Inflammatory macrophage (primary cell): ENCODE measurements around the gene VSTM4.

Source experiments
- DNase-seq, 2 donors: peaks; one replicate each; pipeline ENCODE4 v3.0.0-alpha.2; 2020 to 2022

Gene VSTM4

DNA sequence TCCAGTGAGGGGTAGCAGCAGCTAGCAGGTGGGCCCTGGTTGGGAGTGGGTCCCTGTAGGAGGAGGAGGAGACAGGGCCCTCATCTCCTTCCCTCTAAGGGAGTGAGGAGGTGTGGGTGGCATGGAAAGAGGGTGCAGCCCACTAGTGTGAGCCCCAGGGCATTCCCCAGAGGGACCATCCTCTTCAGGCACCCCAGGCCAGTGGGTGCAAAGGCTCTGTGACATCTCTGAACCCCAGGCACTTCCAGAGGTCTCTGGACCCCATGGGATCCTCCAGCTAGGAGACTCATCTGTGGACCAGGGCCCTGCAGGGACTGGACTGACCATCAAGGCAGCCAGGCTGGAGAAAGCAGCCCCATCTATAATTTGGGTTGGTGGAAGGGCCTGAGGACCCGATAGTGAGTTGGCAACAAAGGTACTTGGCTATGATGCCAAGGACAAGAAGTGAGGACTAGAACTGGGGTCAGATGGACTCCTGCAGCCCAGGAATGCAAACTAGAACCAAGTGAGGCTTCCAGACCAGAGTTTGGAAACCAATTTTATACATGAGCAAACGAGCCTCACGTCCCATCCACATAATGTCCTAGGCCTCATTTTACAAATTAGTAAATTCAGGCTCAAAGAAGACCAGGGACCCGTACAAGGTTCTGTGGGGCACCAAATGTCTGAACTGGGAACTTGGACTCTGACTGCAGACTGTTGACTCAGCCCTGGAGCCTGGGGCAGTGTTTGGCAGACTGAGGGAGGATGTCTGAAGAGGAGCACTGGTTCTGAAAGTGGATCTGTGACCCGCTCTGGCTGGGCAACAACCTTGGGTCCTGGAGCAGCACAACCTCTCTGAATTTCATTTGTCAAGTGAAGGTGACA, 1.4 kb upstream of the VSTM4 start:
- DNase-seq, result no peak

GRCh38 chr10:49115796-49116508, 630 bp upstream of the VSTM4 start:
- peak in 1 of 2 donors; percentile 20 for DNase-seq

GRCh38 chr10:49114718-49115014, 656 bp downstream of the VSTM4 start:
- DNase-seq, result no peak

- DNase-seq, result no peak
These were observed 1.6 kb downstream of the VSTM4 start for GRCh38 chr10:49113741-49114141.

DNA sequence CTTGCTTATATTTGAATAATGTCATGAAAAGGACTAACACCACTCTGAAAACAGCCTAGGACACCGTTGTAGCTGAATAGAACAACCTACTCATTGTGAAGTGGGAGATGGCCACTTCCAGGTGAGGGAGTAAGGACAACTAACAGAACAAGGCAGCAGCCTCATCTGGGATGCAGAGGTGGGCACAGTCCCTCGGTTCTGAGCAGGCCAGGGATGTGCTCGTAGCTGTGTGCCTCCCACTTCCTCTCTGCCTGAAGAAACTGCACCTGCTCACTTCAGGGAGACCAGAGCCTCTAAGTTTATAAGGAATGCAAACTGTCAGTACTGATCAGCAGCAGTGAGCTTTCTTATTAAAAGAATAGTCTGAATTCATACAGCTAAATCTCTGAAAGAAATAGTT, 2.5 kb downstream of the VSTM4 start:
- DNase-seq, result no peak

- no peak for DNase-seq
These were observed 3.2 kb downstream of the VSTM4 start for GRCh38 chr10:49112098-49112497.

- no peak for DNase-seq
These were observed 4.0 kb downstream of the VSTM4 start for GRCh38 chr10:49111320-49111698.

DNA sequence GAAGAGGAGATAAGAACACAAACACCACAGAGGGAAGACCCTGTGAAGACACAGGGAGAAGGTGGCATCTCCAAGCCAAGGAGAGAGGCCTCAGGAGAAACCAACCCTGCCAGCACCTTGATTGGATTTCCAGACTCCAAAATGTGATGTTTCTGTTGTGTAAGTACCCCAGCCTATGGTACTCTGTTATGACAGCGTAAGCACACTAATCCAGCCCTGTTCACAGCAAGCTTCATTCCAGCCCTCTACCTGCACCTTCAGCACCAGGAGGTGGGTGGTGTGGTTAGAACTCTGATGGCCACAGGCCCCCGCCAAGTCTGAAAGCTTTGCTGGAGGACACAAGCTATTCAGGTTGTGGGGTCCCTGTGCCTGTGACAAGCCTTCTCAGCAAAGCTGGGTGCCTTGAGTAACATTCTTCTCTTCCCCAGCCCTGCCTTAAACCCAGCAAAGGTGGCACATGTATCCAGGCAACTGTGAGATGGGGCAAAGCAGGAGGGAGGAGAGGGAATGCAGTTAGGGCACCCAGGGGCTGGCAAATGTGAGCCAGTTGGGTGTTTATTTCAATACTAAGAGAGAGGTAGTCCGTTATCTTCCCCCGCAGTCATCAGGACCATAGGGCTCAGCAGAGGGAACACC, 4.5 kb downstream of the VSTM4 start:
- DNase-seq, result no peak

DNA sequence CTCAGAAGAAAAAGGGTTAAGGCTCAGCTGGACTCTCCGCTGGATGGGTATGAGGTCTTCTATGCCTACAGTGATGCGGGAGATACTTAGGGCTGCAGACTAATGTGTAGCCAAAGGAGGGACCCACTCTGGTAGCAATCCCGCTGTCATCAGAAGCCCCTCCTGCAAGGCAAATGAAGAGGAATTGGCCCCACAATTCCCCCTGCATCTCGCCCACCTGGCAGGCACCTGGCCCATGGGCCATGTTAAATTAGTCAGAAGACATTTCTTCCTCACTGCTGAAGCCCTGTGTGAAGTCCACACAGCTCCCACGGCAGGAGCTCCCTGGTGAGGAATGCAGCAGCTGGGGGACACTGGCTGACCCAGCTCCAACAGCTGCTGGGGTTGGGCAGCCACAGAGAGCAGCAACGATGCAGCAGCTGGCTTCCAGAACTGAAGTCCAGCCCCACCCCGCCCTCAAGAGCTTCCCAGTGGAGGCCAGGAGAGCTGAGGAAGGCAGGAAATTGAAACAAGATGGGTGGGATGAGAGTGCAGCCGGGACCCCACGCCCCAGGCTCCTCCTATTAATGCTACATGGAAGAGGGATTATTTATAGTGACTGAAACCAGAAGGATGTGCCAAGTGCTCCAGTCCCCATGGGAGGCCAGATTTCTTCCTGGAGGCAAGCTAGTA, 5.5 kb downstream of the VSTM4 start:
- no peak for DNase-seq

GRCh38 chr10:49108656-49109055, 6.7 kb downstream of the VSTM4 start:
- no peak for DNase-seq

GRCh38 chr10:49107887-49108267, 7.4 kb downstream of the VSTM4 start:
- no peak for DNase-seq

GRCh38 chr10:49107111-49107886, 8.0 kb downstream of the VSTM4 start:
- DNase-seq, result no peak

DNA sequence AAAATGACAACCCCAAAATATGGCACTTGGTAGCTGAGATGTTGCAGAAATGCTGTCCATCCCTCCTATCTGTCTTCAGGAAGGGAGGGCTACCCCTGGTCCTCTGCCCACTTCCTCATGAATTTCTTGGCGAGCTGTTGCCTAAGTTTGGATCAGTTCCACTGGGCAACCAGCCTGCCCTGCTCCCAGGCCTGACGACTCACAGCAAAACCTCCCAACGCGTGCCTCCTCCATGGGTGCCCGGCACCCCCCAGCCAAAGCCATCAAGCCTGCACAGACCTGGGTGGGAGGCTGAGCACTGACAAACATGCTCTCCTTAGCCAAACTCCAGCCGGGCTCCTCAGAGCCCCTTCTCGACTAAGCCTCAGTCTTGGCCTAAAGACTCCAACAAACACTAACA, 8.9 kb downstream of the VSTM4 start:
- DNase-seq, result no peak

- no peak for DNase-seq
These were observed 10.2 kb downstream of the VSTM4 start for GRCh38 chr10:49105076-49105475.

GRCh38 chr10:49104323-49104722, 11.0 kb downstream of the VSTM4 start:
- no peak for DNase-seq

DNA sequence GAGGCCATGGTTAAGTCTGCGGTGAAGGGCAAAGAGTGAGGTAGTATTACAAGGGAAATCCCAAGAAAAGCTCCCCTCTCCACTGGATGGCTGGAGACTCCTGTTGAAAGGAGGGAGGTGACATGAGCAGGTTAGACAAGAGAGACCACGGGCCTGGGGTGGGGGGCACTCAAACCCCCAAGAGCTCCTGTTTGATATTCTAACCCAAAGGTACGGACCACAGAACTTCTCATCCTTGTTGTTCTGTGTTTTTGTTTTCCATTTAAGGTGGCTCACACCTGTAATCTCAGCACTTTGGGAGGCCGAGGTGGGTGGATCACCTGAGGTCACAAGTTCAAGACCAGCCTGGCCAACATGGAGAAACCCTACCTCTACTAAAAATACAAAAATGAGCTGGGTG, 11.6 kb downstream of the VSTM4 start:
- no peak for DNase-seq

DNA sequence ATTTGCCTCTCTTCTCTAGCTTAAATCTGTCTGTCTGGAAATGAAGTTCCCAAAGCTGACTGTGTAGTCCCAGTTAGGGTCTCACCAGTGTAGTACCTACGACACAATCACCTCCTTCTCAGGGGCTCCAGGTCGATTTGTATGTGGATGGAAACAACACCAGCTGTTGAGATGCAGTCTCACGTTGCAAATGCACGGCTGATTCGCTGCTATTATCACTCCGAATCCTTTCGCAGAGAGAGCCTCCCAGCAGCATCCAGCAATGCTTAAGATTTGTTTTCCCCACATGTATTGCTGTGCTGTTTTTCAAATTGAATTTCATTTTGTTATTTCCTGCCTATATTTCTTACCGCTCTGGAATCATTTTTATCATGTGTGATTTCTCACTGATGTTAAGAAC, 16.3 kb downstream of the VSTM4 start:
- no peak for DNase-seq

- DNase-seq, result no peak
These were observed 18.4 kb downstream of the VSTM4 start for GRCh38 chr10:49096890-49097445.

GRCh38 chr10:49094646-49095045, 20.7 kb downstream of the VSTM4 start:
- DNase-seq, result no peak

GRCh38 chr10:49093922-49094321, 21.4 kb downstream of the VSTM4 start:
- DNase-seq, result no peak

DNA sequence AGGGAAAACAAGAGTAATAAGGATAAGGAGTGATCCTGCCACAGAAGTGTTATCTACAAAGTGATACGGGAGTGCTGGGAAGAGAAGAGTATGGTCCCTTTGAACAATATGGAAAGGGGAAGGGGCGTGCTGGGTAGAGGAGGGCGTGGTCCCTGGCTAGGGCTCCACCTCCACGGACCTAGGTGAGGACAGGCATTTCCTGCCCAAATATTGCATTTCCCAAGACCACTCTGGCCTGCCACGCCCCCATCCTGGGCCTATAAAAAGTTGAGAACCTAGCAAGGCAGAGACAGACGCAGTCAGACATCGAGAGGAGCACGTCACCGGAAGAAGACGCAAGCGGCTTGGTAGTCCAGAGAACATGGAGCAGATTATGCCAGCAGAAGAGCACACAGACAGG, 22.8 kb downstream of the VSTM4 start:
- no peak for DNase-seq
